HEK293 (cell line): ENCODE measurements around the gene EIF2B2.

Source experiments
- CTCF ChIA-PET: fragments of 350-600 bp; formaldehyde crosslinking; extraction: SDS; loops from one replicate; lab custom pipeline; 2021; ENCODE audit warnings: antibody characterized with exemption; lab: Yijun Ruan, JAX
- POLR2A ChIA-PET: fragments of 300-600 bp; formaldehyde crosslinking; extraction: SDS; loops from one replicate; lab custom pipeline; 2020; ENCODE audit warnings: antibody characterized with exemption, inconsistent platforms; lab: Yijun Ruan, JAX
- H3K27ac ChIP-seq: fragments of 200-500 bp; sonication (Bioruptor generic); 2 replicates; pipeline ENCODE4 v1.5.1; 2014; ENCODE audit warnings: low read depth, low read length, control low read depth, inconsistent platforms; ENCODE audit errors: extremely low read depth
- H3K36me3 ChIP-seq, 2 experiments: fragments of 200-500 bp in 1 of 2; sonication (Bioruptor generic) in 1 of 2; 1 replicate in 1 of 2; 2 replicates in 1 of 2; pipeline ENCODE4 v1.5.1; 2014 to 2017; ENCODE audit warnings: inconsistent platforms in 2 of 2, low read length in 2 of 2; ENCODE audit not compliant: control insufficient read depth in 2 of 2, insufficient read depth in 1 of 2
- H3K4me1 ChIP-seq: fragments of 200-500 bp; sonication (Bioruptor generic); 2 replicates; pipeline ENCODE4 v1.5.1; 2014; ENCODE audit warnings: mild to moderate bottlenecking, low read length, inconsistent platforms; ENCODE audit not compliant: control insufficient read depth, insufficient read depth
- H3K4me3 ChIP-seq: 2 replicates; pipeline ENCODE4 v1.5.1; 2011; ENCODE audit warnings: low read depth, mild to moderate bottlenecking, control low read depth, low read length, moderate library complexity
- H3K9me3 ChIP-seq: fragments of 200-500 bp; sonication (Bioruptor generic); 2 replicates; pipeline ENCODE4 v1.5.1; 2014; ENCODE audit warnings: low read depth, low read length, inconsistent platforms; ENCODE audit not compliant: control insufficient read depth, insufficient read depth
- BCL11B ChIP-seq: fragments of 450-650 bp; formaldehyde crosslinking; IDR thresholded peaks from 2 replicates; pipeline ENCODE4 v1.5.1; 2016; ENCODE audit warnings: low read depth, missing biosample characterization, missing genetic modification characterization
- PRDM1 ChIP-seq: fragments of 450-650 bp; formaldehyde crosslinking; IDR thresholded peaks from 2 replicates; pipeline ENCODE4; 2016; ENCODE audit warnings: missing biosample characterization, missing genetic modification characterization
- PRDM10 ChIP-seq: fragments of 450-650 bp; formaldehyde crosslinking; IDR thresholded peaks from 2 replicates; pipeline ENCODE4 v1.5.1; 2016; ENCODE audit warnings: missing biosample characterization, missing genetic modification characterization
- SALL2 ChIP-seq: fragments of 450-650 bp; formaldehyde crosslinking; IDR thresholded peaks from 2 replicates; pipeline ENCODE4 v1.5.0; 2017; ENCODE audit warnings: missing biosample characterization, mild to moderate bottlenecking, missing genetic modification characterization, borderline replicate concordance
- SP3 ChIP-seq: fragments of 450-650 bp; formaldehyde crosslinking; IDR thresholded peaks from 2 replicates; pipeline ENCODE4 v1.5.1; 2016; ENCODE audit warnings: missing biosample characterization, missing genetic modification characterization
- ZBTB17 ChIP-seq: fragments of 450-650 bp; formaldehyde crosslinking; IDR thresholded peaks from 2 replicates; pipeline ENCODE4 v1.5.1; 2016; ENCODE audit warnings: missing biosample characterization, missing genetic modification characterization
- ZBTB7A ChIP-seq: fragments of 450-650 bp; formaldehyde crosslinking; IDR thresholded peaks from 2 replicates; pipeline ENCODE4 v1.5.1; 2016; ENCODE audit warnings: low read depth, missing biosample characterization, missing genetic modification characterization
- ZFHX2 ChIP-seq: fragments of 450-650 bp; formaldehyde crosslinking; conservative IDR thresholded peaks from 2 replicates; pipeline ENCODE4 v1.5.1; 2016; ENCODE audit warnings: missing biosample characterization, missing genetic modification characterization
- ZFP37 ChIP-seq: fragments of 450-650 bp; formaldehyde crosslinking; IDR thresholded peaks from 2 replicates; pipeline ENCODE4 v1.5.1; 2016; ENCODE audit warnings: missing biosample characterization, missing genetic modification characterization
- ZNF114 ChIP-seq: fragments of 450-650 bp; formaldehyde crosslinking; IDR thresholded peaks from 2 replicates; pipeline ENCODE4 v1.5.0; 2017; ENCODE audit warnings: missing biosample characterization, missing genetic modification characterization
- ZNF350 ChIP-seq: fragments of 450-650 bp; formaldehyde crosslinking; IDR thresholded peaks from 2 replicates; pipeline ENCODE4 v1.5.0; 2017; ENCODE audit warnings: missing biosample characterization, mild to moderate bottlenecking, missing genetic modification characterization
- ZNF501 ChIP-seq: fragments of 450-650 bp; formaldehyde crosslinking; IDR thresholded peaks from 2 replicates; pipeline ENCODE4 v1.5.1; 2016; ENCODE audit warnings: missing biosample characterization, missing genetic modification characterization
- ZNF514 ChIP-seq: fragments of 450-650 bp; formaldehyde crosslinking; IDR thresholded peaks from 2 replicates; pipeline ENCODE4 v1.5.1; 2016; ENCODE audit warnings: missing biosample characterization, missing genetic modification characterization
- ZNF544 ChIP-seq: fragments of 450-650 bp; formaldehyde crosslinking; IDR thresholded peaks from 2 replicates; pipeline ENCODE4 v1.5.0; 2017; ENCODE audit warnings: missing biosample characterization, missing genetic modification characterization
- ZNF623 ChIP-seq: fragments of 450-650 bp; formaldehyde crosslinking; IDR thresholded peaks from 2 replicates; pipeline ENCODE4 v1.5.1; 2016; ENCODE audit warnings: missing biosample characterization, missing genetic modification characterization
- ZNF624 ChIP-seq: fragments of 450-650 bp; formaldehyde crosslinking; IDR thresholded peaks from 2 replicates; pipeline ENCODE4 v1.5.1; 2017; ENCODE audit warnings: missing biosample characterization, missing genetic modification characterization
- ZNF626 ChIP-seq: fragments of 450-650 bp; sonication (Bioruptor Pico); formaldehyde crosslinking; IDR thresholded peaks from 2 replicates; pipeline ENCODE4 v1.5.1; 2018; ENCODE audit warnings: missing biosample characterization, missing genetic modification characterization, inconsistent platforms
- ZNF658 ChIP-seq: fragments of 450-650 bp; formaldehyde crosslinking; IDR thresholded peaks from 2 replicates; pipeline ENCODE4; 2016; ENCODE audit warnings: missing biosample characterization, missing genetic modification characterization
- ZNF660 ChIP-seq: fragments of 450-650 bp; IDR thresholded peaks from 2 replicates; pipeline ENCODE4 v1.5.1; 2018; ENCODE audit warnings: missing biosample characterization, mild to moderate bottlenecking, missing genetic modification characterization
- ZNF677 ChIP-seq: fragments of 450-650 bp; IDR thresholded peaks from 2 replicates; pipeline ENCODE4 v1.5.0; 2018; ENCODE audit warnings: missing biosample characterization, mild to moderate bottlenecking, missing genetic modification characterization, moderate library complexity
- ZNF768 ChIP-seq: fragments of 450-650 bp; formaldehyde crosslinking; IDR thresholded peaks from 2 replicates; pipeline ENCODE4 v1.5.1; 2018; ENCODE audit warnings: missing biosample characterization, mild to moderate bottlenecking, missing genetic modification characterization
- ZNF837 ChIP-seq: fragments of 450-650 bp; formaldehyde crosslinking; IDR thresholded peaks from 2 replicates; pipeline ENCODE4 v1.5.1; 2016; ENCODE audit warnings: missing biosample characterization, missing genetic modification characterization
- TF ChIP-seq, protein P1 (sequence below): fragments of 450-650 bp; formaldehyde crosslinking; IDR thresholded peaks from 2 replicates; pipeline ENCODE4 v1.5.0; 2017; ENCODE audit warnings: missing biosample characterization, missing genetic modification characterization, borderline replicate concordance
- TF ChIP-seq, protein P2 (sequence below): fragments of 450-650 bp; formaldehyde crosslinking; IDR thresholded peaks from 2 replicates; pipeline ENCODE4 v1.5.1; 2016; ENCODE audit warnings: missing biosample characterization, missing genetic modification characterization
- TF ChIP-seq, protein P3 (sequence below): fragments of 450-650 bp; formaldehyde crosslinking; IDR thresholded peaks from 2 replicates; pipeline ENCODE4 v1.5.1; 2016; ENCODE audit warnings: missing biosample characterization, missing genetic modification characterization
- TF ChIP-seq, protein P4 (sequence below): fragments of 450-650 bp; formaldehyde crosslinking; IDR thresholded peaks from 2 replicates; pipeline ENCODE4 v1.5.1; 2016; ENCODE audit warnings: missing biosample characterization, missing genetic modification characterization

Gene EIF2B2

GRCh38 chr14:75040507-75040906 lies 37.8 kb downstream of the EIF2B2 start:
- POLR2A ChIA-PET: no interaction called here
- Histone ChIP-seq H3K9me3 (no peaks in the 10 kb centered on the region), H3K4me3 (no peak overlapping the region), H3K27ac (no peak overlapping the region)
- TF ChIP-seq ZNF623: no peak
- TF ChIP-seq, protein P1, sequence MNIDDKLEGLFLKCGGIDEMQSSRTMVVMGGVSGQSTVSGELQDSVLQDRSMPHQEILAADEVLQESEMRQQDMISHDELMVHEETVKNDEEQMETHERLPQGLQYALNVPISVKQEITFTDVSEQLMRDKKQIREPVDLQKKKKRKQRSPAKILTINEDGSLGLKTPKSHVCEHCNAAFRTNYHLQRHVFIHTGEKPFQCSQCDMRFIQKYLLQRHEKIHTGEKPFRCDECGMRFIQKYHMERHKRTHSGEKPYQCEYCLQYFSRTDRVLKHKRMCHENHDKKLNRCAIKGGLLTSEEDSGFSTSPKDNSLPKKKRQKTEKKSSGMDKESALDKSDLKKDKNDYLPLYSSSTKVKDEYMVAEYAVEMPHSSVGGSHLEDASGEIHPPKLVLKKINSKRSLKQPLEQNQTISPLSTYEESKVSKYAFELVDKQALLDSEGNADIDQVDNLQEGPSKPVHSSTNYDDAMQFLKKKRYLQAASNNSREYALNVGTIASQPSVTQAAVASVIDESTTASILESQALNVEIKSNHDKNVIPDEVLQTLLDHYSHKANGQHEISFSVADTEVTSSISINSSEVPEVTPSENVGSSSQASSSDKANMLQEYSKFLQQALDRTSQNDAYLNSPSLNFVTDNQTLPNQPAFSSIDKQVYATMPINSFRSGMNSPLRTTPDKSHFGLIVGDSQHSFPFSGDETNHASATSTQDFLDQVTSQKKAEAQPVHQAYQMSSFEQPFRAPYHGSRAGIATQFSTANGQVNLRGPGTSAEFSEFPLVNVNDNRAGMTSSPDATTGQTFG: no peak
- no peak for TF ChIP-seq ZNF658 (tag by site-specific recombination)
- no peak for TF ChIP-seq ZNF350 (tag by site-specific recombination)
- TF ChIP-seq, protein P2, sequence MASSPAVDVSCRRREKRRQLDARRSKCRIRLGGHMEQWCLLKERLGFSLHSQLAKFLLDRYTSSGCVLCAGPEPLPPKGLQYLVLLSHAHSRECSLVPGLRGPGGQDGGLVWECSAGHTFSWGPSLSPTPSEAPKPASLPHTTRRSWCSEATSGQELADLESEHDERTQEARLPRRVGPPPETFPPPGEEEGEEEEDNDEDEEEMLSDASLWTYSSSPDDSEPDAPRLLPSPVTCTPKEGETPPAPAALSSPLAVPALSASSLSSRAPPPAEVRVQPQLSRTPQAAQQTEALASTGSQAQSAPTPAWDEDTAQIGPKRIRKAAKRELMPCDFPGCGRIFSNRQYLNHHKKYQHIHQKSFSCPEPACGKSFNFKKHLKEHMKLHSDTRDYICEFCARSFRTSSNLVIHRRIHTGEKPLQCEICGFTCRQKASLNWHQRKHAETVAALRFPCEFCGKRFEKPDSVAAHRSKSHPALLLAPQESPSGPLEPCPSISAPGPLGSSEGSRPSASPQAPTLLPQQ (tag by site-specific recombination): no peak
- TF ChIP-seq ZNF514 (tag by site-specific recombination): no peak
- no peak for TF ChIP-seq SP3
- TF ChIP-seq ZBTB7A (tag by site-specific recombination): no peak
- no peak for TF ChIP-seq ZFP37 (tag by site-specific recombination)
- TF ChIP-seq ZFHX2 (tag by site-specific recombination): no peak
- TF ChIP-seq, protein P3, sequence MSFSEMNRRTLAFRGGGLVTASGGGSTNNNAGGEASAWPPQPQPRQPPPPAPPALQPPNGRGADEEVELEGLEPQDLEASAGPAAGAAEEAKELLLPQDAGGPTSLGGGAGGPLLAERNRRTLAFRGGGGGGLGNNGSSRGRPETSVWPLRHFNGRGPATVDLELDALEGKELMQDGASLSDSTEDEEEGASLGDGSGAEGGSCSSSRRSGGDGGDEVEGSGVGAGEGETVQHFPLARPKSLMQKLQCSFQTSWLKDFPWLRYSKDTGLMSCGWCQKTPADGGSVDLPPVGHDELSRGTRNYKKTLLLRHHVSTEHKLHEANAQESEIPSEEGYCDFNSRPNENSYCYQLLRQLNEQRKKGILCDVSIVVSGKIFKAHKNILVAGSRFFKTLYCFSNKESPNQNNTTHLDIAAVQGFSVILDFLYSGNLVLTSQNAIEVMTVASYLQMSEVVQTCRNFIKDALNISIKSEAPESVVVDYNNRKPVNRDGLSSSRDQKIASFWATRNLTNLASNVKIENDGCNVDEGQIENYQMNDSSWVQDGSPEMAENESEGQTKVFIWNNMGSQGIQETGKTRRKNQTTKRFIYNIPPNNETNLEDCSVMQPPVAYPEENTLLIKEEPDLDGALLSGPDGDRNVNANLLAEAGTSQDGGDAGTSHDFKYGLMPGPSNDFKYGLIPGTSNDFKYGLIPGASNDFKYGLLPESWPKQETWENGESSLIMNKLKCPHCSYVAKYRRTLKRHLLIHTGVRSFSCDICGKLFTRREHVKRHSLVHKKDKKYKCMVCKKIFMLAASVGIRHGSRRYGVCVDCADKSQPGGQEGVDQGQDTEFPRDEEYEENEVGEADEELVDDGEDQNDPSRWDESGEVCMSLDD (tag by site-specific recombination): no peak
- no peak for TF ChIP-seq ZNF660 (tag by site-specific recombination)
- no peak for TF ChIP-seq ZBTB17 (tag by site-specific recombination)
- no peak for TF ChIP-seq ZNF677 (tag by site-specific recombination)
- no peak for TF ChIP-seq ZNF624
- TF ChIP-seq, protein P4, sequence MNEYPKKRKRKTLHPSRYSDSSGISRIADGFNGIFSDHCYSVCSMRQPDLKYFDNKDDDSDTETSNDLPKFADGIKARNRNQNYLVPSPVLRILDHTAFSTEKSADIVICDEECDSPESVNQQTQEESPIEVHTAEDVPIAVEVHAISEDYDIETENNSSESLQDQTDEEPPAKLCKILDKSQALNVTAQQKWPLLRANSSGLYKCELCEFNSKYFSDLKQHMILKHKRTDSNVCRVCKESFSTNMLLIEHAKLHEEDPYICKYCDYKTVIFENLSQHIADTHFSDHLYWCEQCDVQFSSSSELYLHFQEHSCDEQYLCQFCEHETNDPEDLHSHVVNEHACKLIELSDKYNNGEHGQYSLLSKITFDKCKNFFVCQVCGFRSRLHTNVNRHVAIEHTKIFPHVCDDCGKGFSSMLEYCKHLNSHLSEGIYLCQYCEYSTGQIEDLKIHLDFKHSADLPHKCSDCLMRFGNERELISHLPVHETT (tag by site-specific recombination): no peak
- no peak for TF ChIP-seq ZNF626 (tag by site-specific recombination)
- TF ChIP-seq, all 188 proteins: peak for 0
- CTCF ChIA-PET: no interaction called here
- Histone ChIP-seq H3K4me1 (peaks cover 6% of the 10 kb centered on the region), H3K36me3 (peaks cover 3 to 17% of the 10 kb centered on the region in 2 experiments; a peak in 2 of 3 replicates)

DNA sequence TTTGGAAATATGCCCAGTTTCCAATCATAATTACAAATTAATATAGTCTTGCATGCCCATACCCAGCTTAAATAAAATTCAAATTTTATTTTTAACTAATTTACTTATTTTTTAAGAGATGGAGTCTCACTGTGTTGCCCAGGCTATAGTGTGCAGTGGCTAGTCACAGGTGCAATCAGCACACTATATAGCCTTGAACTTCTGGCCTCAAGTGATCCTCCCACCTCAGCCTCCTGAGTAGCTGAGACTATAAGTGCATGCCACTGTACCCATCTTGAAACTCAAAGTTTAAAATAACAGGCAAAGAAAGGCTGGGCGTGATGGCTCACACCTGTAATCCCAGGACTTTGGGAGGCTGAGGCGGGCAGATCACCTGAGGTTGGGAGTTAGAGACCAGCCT lies 38.2 kb downstream of the EIF2B2 start:
- ChIA-PET CTCF (no interaction called here), POLR2A (no interaction called here)
- Histone ChIP-seq H3K4me3 (no peak overlapping the region), H3K4me1 (peaks cover 6% of the 10 kb centered on the region), H3K36me3 (peaks cover under 1 to 17% of the 10 kb centered on the region in 2 experiments; a peak in 2 of 3 replicates), H3K9me3 (no peaks in the 10 kb centered on the region), H3K27ac (no peak overlapping the region)
- no peak for TF ChIP-seq SALL2 (tag by site-specific recombination)
- TF ChIP-seq BCL11B: no peak
- TF ChIP-seq ZNF501 (tag by site-specific recombination): no peak
- TF ChIP-seq ZNF114 (tag by site-specific recombination): no peak
- TF ChIP-seq PRDM1 (tag by site-specific recombination): no peak
- TF ChIP-seq SP3: no peak
- no peak for TF ChIP-seq ZNF623
- no peak for TF ChIP-seq PRDM10 (tag by site-specific recombination)
- TF ChIP-seq ZNF837: no peak
- no peak for TF ChIP-seq ZNF544
- TF ChIP-seq ZNF768 (tag by site-specific recombination): no peak
